Measurements from ENCODE around the gene ICAM3. TPM values are rescaled to one million over a fixed set of nuclear protein-coding genes. Genes with fewer than 3 reads are reported as not detected.

Gene ICAM3
- polyA plus RNA-seq, 1 of the 3 experiments (the other 2 are of a cell fraction), result 15.6 TPM

- no peak for DNase-seq
- 87% methylated on average over 19 of the region's 24 CpGs for WGBS (ENCODE audit: low lambda C conversion rate)
- no peaks in the 10 kb centered on the region for H3K9me3 ChIP-seq
Observed at GRCh38 chr19:10309423-10309822, 30.0 kb downstream of the ICAM3 start, which contains the start of gene ZGLP1. ZGLP1 (minus strand) TSS chr19:10309815.

More at GRCh38 chr19:10309423-10309822, 30.0 kb downstream of the ICAM3 start, which contains the start of gene ZGLP1:
- Histone ChIP-seq H3K79me2 (ENCODE audit: insufficient read depth) (peaks cover 2% of the 10 kb centered on the region; the same call in 1 of the 2 replicates), H3K4me1 (ENCODE audit: control insufficient read depth in 1 of 2, insufficient read depth in 2 of 2, low read depth in 1 of 2, low read length in 1 of 2) (no peaks in the 10 kb centered on the region), H2AFZ (ENCODE audit: low read depth) (no peak within 1 kb of the TSS), H3K27me3 (ENCODE audit: insufficient read depth) (no peaks in the 10 kb centered on the region), H3K27ac (ENCODE audit: low read depth in 2 of 2, low read length in 1 of 2) (no peak within 1 kb of the TSS), H3K36me3 (replicated peaks in 1 of 2; ENCODE audit: control insufficient read depth in 1 of 2, insufficient read depth in 2 of 2, low read length in 1 of 2) (peaks cover 0 to 4% of the 10 kb centered on the region in 2 experiments), H3K9me2 (no peaks in the 10 kb centered on the region), H3K9ac (no peak within 1 kb of the TSS), H3K4me3 (ENCODE audit: low read depth in 2 of 2, low read length in 1 of 2) (no peak within 1 kb of the TSS), H4K20me1 (ENCODE audit: insufficient read depth) (no peaks in the 10 kb centered on the region), H3K4me2 (no peak within 1 kb of the TSS), H3F3A (replicated peaks; ENCODE audit: insufficient read depth) (no peaks in the 10 kb centered on the region)
- ChIA-PET POLR2A (no interaction called here), CTCF (interaction anchor here (0.6 to 1.4 kb wide), 5 partner anchors 15 to 81 kb away, joined by 3 to 5 read pairs (median 3); no protein-coding TSS in a partner anchor)
- TF ChIP-seq, protein P1, sequence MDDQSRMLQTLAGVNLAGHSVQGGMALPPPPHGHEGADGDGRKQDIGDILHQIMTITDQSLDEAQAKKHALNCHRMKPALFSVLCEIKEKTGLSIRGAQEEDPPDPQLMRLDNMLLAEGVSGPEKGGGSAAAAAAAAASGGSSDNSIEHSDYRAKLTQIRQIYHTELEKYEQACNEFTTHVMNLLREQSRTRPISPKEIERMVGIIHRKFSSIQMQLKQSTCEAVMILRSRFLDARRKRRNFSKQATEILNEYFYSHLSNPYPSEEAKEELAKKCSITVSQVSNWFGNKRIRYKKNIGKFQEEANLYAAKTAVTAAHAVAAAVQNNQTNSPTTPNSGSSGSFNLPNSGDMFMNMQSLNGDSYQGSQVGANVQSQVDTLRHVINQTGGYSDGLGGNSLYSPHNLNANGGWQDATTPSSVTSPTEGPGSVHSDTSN (IDR thresholded peaks at IDR 0.05), result no peak
- TF ChIP-seq, protein P2, sequence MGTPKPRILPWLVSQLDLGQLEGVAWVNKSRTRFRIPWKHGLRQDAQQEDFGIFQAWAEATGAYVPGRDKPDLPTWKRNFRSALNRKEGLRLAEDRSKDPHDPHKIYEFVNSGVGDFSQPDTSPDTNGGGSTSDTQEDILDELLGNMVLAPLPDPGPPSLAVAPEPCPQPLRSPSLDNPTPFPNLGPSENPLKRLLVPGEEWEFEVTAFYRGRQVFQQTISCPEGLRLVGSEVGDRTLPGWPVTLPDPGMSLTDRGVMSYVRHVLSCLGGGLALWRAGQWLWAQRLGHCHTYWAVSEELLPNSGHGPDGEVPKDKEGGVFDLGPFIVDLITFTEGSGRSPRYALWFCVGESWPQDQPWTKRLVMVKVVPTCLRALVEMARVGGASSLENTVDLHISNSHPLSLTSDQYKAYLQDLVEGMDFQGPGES (IDR thresholded peaks at IDR 0.05; ENCODE audit: low read depth, low read length), result no peak
- TF ChIP-seq RFX5 (IDR thresholded peaks at IDR 0.05; ENCODE audit: low read length) (no peak), GATA2 (CRISPR knock-in tag; IDR thresholded peaks at IDR 0.05) (no peak), NFIC (IDR thresholded peaks at IDR 0.05; ENCODE audit: borderline replicate concordance) (no peak), ZBTB33 (IDR thresholded peaks at IDR 0.05; ENCODE audit: borderline replicate concordance, low read depth) (no peak), EZH2phosphoT487 (IDR thresholded peaks at IDR 0.05; ENCODE audit: borderline replicate concordance, low read depth) (no peak), REST (IDR thresholded peaks at IDR 0.05; ENCODE audit: low read depth, low read length) (no peak), TAF1 (IDR thresholded peaks at IDR 0.05; ENCODE audit: borderline replicate concordance, low read depth, low read length) (no peak), JUND (IDR thresholded peaks at IDR 0.05) (no peak)
- TF ChIP-seq, protein P3, sequence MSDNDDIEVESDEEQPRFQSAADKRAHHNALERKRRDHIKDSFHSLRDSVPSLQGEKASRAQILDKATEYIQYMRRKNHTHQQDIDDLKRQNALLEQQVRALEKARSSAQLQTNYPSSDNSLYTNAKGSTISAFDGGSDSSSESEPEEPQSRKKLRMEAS (IDR thresholded peaks at IDR 0.05; ENCODE audit: low read depth), result no peak
